Mesenteric fat pad (tissue), 1 donor: Measurements from ENCODE around the gene TRIM21. TPM values are rescaled to one million over a fixed set of nuclear protein-coding genes. Genes with fewer than 3 reads are reported as not detected.
"Not testable (repeated sequence)": the region's sequence is repeated elsewhere in the genome, so short reads cannot be mapped to it uniquely, and the experiment has no call there.

Experiments used
- DNase-seq: peaks from one replicate; pipeline ENCODE4 v3.0.0-alpha.2; 2020; ENCODE audit warnings: low spot score
- long read RNA-seq: library from polyadenylated mRNA; unstranded; transcript quantifications from one replicate; pipeline ENCODE4 v2.0.0, GENCODE V29; 2020
- total RNA-seq: library from RNA; stranded (reverse); fragmentation: NEBNext Ultra II Directional; extraction: Animal tissue kit (Norgen Biotek cat#: 25700); gene quantifications from one replicate; pipeline ENCODE4 v1.2.1, GENCODE V29; 2021
- donor health status: DM: yes; HTN: yes; CAD: no.

TRIM21 gene
- total RNA-seq, result 18.4 TPM
- long read RNA-seq, transcript TRIM21-201 (7 exons, 1,924 nt), result major isoform, 38 of 49 reads
- long read RNA-seq, partial matches to known transcripts, result 1 of 49 reads
- long read RNA-seq, other reads (novel, unspliced or antisense), result 10 of 49 reads

DNA sequence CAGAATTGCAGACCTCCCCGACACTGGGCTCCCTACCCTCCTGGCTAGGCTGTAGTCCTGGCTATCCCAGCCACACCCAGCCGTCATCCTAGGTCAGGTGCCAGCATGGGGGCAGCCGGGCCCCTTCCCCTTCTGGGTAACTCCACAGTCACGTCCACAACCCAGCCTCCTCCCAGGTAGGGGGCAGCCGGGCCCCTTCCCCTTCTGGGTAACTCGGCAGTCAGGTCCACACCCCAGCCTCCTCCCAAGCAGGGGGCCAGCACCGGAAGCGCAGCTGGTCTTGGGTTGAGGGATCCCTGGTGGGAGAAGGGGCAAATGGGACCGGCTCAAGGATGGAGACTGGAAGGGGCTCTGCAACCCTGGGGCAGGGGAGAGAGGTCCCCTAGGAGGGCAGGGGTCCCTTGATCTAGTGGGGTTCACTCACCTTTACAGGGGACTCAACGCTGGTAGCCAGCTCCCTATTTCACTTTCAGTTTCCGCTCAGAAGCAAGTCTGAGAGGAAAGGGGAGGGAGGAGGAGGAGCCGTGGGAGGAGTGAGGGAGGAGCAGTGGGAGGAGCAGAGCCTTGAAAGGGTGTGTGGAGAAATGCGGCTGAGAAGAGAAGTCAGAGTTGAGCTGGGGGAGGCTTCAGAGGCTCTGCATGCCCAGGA lies at the start of gene TRIM21:
TSS of gene TRIM21 (minus strand) at position 494 of the 649 bp plus-strand sequence. CDS start 3,293 bp downstream, outside the sequence.
- no peak for DNase-seq

DNA sequence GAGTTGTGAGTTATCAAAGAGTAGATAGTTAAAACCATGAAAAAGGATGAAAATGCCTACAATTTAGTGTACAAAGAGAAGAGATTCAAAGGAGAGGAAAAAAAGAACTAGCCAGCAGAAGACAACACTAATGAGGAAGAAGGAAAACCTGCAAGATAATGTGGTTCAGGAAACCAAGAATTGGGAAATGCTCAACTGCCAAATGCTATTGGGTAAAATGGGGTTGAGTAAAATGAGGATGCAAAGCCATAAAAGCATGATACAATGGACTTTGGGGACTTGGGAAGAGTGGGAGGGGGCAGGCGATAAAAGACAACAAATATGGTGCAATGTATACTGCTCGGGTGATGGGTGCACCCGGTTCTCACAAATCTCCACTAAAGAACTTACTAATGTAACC lies 48.0 kb upstream of the TRIM21 start:
- no peak for DNase-seq

DNA sequence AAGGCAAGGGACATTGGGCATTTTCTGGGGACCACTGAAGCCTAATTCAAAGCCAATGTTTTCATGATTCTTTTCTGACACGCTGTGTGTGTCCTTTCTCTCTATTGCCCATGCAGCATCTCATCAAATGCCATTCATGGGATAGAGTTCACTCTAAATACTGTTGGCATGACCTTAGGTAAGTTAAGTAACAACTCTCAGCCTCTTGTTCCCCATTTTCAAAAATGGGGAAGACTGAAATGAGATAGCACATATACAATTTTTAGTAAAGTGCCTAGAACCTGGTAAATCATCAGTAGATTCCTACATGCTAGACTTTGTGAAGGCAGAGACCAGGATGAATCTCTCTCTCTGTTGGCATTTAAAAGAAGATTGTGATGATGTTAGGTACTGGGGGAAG lies 42.9 kb upstream of the TRIM21 start:
- DNase-seq, result no peak

DNA sequence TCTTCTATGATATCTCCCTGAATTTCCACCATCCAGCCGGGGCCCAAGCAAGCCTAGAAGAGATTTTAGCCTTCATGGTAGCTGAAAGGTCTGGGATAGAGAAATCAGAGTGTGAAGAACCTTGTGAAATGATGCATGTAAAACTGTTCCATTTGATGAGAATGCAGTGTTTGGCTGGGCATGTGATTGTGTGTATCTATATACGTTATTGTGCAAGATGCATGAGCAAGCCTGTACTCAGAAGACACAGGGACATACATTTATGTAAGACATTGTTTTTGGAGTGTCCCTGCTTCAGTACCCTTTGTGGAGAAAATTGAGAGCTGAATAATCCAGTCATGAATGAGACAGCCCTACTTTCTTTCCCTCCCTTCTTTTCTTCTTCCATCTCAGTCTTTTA lies 40.4 kb upstream of the TRIM21 start:
- DNase-seq, result no peak

DNA sequence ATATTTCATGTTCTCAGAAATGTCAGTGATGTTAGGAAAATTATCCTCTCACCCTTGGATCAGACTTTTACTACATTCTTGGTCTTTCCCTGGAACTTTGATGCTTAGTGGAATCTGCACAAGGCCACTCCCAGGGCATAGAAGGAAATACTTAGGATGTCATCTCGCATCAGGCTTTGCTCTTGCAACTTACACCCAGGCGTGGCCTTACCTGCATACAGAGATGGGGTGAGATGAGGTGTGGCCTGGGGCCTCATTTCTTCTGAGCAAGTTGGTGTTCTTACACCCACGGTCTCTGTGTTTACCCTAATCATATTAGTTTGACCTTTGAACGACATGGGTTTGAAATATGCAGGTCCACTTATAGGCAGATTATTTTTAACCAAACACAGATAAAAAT lies 36.5 kb upstream of the TRIM21 start:
- no peak for DNase-seq

DNA sequence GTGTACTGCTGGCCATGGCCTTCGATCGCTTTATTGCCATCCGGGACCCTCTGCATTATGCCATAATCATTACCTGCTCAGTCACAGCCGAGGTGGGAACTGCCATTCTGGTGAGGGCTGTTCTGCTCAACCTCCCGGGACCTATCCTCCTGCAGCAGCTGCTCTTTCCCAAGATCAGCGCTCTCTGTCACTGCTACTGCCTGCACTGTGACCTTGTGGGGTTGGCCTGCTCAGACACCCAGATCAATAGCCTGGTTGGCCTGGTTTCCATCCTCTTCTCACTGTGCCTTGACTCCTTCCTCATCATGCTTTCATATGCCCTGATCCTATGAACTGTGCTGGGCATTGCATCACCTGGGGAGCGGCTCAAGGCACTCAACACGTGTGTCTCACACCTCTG lies 24.9 kb upstream of the TRIM21 start:
- no peak for DNase-seq

DNA sequence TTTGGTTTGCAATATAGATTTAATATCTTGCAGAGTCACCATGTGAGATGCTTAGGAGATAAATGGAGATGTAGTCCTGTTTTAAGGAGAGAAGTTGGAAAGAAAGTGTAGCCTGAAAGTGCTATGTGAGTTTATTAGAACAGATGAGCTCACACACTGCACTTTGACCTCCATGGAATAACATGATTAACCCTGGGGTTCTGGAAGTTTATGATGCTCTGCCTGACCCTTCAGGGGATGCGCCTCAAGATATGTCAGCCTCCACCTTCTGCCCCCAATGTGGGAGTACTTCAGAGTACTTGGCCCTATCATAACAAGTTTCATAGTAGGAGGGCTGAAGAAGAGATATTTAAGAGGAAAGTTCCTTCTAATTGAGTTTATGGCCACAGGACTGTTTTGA lies 23.3 kb upstream of the TRIM21 start:
- DNase-seq, result no peak

DNA sequence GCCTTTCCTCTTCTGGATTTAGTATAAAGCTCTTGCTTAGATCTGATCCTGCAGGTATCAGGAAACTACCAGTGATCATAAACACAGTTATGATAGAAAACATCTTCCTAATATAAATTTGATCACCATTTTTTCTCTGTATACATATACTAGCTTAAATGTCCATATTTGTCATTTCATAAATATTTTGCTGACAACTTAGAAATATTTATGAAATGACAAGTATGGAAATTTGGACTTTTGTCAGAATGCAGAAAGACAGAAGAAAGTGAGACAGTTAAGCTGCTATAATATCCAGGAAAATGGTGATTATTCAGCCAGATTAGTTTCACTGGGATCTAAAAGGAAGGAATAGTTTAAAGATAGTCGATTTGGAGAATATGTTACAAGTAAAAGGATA lies 22.8 kb upstream of the TRIM21 start:
- DNase-seq, result no peak

DNA sequence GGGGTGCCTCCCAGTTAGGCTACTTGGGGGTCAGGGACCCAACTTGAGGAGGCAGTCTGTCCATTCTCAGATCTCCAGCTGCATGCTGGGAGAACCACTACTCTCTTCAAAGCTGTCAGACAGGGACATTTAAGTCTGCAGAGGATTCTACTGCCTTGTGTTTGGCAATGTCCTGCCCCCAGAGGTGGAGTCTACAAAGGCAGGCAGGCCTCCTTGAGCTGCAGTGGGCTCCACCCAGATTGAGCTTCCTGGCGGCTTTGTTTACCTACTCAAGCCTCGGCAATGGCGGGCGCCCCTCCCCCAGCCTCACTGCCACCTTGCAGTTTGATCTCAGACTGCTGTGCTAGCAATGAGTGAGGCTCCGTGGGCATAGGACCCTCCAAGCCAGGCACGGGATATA lies 12.7 kb upstream of the TRIM21 start:
- not testable (repeated sequence) for DNase-seq

DNA sequence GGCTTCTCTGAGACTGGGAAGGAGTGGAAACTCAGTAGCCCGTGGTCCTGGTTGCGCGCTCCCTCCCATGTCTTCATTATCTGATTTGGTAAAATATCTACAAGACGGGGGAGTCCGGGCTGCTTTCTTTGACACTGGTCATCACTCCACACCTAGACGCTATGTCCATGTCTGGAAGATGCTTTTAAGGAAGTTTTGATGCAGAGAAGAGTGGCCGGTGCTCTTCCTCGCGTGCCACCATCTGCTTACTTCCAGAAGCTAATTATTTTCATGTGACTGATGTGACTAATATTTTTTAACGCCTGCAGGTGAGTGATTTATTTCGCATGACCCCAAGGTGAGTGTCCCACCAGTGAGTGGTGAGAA lies 339 bp upstream of the TRIM21 start:
- DNase-seq, result no peak

DNA sequence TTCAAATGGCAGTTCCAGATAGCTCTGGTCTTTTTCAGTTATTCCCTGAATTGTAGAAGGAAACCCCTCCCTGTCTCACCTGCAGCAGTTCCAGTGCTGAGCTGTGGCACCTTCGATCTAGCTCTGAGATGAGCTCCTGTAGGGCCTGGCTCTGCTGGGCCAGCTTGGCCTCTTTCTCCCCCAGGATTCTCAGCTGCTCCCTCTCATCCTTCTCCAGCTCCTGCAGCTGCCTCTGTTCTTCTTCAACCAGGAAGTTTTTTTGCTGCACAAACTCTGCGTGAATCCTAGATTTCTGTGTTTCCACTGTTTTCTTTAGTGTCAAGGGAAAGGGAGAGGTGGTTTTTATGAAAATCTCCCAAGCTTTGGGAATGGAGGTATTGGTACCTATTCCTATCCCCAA lies 5.3 kb downstream of the TRIM21 start:
- no peak for DNase-seq

DNA sequence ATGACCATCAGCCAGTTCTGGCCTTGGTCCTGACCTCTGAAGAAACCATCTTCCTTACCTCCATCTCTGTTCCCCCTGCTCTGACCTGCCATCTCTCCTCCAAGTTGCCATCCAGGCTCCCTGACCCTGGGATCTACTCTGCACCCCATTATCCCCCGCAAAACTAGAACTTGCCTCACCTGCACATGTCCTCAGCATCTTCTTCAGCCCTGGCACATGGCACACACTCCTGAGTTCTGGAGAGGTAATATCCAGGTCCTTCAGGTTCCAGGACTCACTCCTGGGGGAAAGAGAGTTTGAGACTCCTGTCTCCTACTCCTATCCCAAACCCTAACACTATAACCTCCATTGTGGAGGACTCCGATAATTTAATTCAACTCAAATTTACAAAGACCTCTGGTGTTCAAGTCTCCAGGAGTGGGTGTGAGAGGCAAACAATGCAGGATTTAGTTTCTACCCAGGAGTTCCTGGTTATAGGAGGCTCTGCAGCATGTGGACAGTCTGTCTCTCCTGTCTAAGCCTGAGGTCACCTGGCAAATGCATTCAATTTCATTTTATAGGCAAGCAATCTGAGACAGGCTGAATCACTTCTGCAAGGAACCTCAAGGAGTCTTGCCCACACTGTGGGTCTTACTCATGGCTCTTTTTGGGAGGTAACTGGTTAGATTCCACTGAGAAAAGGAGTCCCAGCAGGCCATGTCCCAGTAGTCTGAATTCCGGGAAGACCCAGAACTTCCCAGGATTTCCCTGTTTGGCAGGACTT lies 7.3 kb downstream of the TRIM21 start:
- DNase-seq, result no peak

DNA sequence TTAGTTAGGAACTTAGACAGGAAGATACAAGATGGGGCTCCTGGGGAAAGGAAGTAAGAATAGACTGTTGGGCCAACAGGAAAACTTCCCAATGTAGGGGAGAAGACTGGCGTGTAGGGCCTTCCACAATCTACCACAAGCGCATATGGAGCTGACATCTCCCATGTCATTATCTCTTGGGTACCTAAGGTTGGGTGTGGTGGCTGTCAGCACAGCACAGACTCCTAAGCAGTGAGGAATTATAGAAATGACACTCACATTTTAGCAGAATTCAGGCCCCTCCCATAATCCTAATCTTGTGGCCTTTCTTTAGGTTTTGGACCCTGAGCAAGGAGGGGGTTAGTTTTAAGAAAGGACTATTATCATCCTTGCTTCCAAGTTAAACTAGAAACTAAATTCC lies 11.6 kb downstream of the TRIM21 start:
- no peak for DNase-seq

DNA sequence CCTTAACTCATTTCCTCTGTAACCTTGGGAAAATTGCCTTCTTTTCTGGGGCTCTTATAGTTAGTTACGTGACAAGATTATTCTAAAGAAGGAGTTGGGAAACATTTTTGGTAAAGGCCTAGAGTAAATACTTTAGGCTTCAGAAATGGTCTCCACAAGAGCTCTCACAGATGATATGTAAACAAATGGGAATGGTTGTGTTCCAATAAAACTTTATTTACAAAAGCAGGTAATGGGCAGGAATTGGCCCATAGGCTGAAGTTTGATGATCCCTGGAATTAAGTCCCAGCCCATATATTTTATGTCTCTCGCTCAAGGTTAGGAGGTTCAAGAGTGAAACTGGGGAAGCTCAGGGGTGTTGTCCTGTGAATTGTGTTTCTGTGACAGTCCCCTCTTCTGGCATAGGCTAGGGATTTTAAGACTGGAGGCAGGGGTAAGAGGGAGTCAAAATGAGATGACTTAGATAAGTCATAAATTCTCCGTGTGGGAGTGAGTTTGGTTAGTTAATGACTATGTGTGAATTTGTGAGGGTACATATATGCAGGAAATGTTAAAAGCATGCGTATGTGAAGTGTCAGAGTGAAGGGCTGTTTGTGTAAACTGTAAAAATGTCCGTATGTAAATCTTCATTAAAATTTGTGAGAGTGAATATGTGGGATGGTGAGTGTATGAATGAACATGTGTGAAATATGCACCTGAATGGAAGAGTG lies 17.9 kb downstream of the TRIM21 start:
- DNase-seq, result no peak

DNA sequence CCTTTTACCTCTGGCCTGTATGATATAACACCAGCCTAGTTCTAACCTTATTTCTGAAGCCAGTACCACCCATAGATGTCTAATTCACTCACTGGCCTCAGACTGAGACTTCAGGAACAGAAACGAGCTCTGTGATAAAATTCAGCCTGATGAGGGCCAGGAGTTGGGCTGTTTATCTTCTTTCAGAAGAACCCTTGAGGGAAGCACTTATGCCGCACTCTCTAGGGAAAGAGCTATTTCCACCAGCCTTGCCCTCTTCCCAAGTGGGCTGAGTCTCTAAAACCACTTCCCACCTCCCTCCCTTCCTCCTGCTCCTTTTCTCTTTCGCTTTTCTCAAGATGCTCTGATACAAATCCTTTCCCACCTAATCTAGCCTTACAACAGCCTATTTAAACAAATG lies 23.3 kb downstream of the TRIM21 start:
- no peak for DNase-seq

DNA sequence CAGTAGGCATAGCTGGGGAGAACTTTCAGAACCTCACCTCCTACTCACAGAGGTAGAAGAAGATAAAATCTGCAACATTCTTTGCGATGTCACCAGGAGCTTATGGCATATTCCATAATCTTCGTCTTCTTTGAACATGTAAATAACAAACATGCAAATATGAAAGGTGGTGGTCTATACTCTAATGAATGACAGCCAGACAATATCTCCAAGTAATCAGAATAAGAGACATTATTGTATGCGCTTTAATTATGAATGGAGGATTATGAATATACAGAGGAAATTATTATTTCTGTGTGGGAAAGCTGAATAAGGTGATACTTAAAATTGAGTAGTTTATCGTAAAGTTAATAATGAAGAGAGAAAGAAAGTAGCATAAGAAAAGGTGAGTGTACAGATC lies 25.2 kb downstream of the TRIM21 start, which contains the start of gene OR52B4:
TSS of gene OR52B4 (minus strand) at position 101 of the 400 bp plus-strand sequence. CDS start at position 10, 91 bp downstream.
- DNase-seq, result no peak

DNA sequence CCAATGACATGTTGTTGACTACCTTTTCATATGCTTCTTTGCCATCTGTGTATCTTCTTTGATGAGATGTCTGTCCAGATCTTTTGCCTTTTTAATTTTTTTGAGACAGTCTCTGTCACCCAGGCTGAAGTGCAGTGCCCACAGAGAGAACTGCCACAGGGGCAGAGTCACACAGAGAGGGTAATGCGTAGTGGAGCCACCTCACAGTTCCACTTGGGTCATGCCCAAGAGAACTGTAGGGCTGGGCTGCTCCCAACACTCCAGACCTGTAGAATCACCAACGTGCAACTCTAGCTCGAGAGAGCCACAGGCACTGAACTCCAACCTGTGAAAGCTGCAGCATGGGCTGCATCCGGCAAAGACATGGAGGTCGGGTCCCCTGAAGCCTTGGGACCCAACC lies 45.4 kb downstream of the TRIM21 start:
- not testable (repeated sequence) for DNase-seq

DNA sequence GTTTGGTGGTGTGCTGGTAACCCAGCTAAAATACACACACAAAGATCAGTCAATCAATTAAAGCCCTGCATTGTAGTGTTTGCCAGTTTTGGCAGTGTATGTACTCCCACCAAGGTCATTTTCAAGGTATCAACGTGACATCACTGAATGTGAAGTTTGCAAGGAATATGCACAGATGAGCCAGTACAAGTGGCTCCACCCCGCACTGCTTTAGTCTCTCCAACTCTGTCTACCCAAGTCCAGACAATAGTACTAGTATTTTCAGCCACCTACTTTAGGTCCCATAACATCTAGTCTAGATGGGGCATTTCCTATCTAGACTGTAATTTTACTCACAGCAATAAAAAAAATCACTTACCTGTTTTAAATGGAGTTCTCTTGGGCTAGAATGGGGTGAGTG lies 48.1 kb downstream of the TRIM21 start:
- not testable (repeated sequence) for DNase-seq
